Kidney (tissue), 14 donors: Measurements from ENCODE around the gene TMC2. TPM values are rescaled to one million over a fixed set of nuclear protein-coding genes. Genes with fewer than 3 reads are reported as not detected.

Experiments used
- DNase-seq, 5 donors: peaks; one replicate each; pipeline ENCODE4 v3.0.0-alpha.2; 2013 to 2020
- FAIRE-seq: peaks from 2 replicates; lab custom pipeline; 2012; peaks lifted over from hg19 to GRCh38; lab: Jason Lieb, UNC
- H3K27ac ChIP-seq, 2 donors: one replicate each; pipeline ENCODE4 v1.7.0; 2013; ENCODE audit warnings: low read depth in 2 of 2, low read length in 2 of 2, inconsistent platforms in 1 of 2
- H3K27me3 ChIP-seq: one replicate; pipeline ENCODE4 v1.7.1; 2013; ENCODE audit warnings: low read length, inconsistent platforms; ENCODE audit not compliant: control insufficient read depth, insufficient read depth
- H3K36me3 ChIP-seq, 3 donors: one replicate each; pipeline versions ENCODE4 v1.7.0 to v1.7.1; 2013; ENCODE audit warnings: low read length in 3 of 3, control low read depth in 1 of 3, inconsistent platforms in 1 of 3; ENCODE audit not compliant: insufficient read depth in 3 of 3, control insufficient read depth in 2 of 3
- H3K4me1 ChIP-seq, 3 donors: one replicate each; pipeline versions ENCODE4 v1.7.0 to v1.7.1; 2013; ENCODE audit warnings: low read length in 3 of 3, inconsistent platforms in 1 of 3, low read depth in 1 of 3; ENCODE audit not compliant: control insufficient read depth in 2 of 3, insufficient read depth in 2 of 3
- H3K4me3 ChIP-seq, 3 donors: one replicate each; pipeline versions ENCODE4 v1.7.0 to v1.8.1; 2013; ENCODE audit warnings: low read length in 3 of 3, control low read depth in 1 of 3, inconsistent platforms in 1 of 3
- H3K9ac ChIP-seq, 3 donors: one replicate each; pipeline versions ENCODE4 v1.7.0 to v1.7.1; 2013; ENCODE audit warnings: low read length in 3 of 3, control low read depth in 1 of 3, inconsistent platforms in 1 of 3
- H3K9me3 ChIP-seq, 3 donors: one replicate each; pipeline versions ENCODE4 v1.7.0 to v1.7.1; 2013; ENCODE audit warnings: low read length in 3 of 3, control low read depth in 1 of 3, inconsistent platforms in 1 of 3; ENCODE audit not compliant: control insufficient read depth in 2 of 3, insufficient read depth in 1 of 3
- CTCF ChIP-seq: IDR thresholded peaks from 3 replicates; pipeline ENCODE4 v1.5.1; 2012; ENCODE audit warnings: mild to moderate bottlenecking, moderate library complexity, borderline replicate concordance; ENCODE audit not compliant: insufficient read depth; ENCODE audit errors: extremely low read depth
- intact Hi-C: fragments of 100-400 bp; cut with DNase I; formaldehyde crosslinking; loops from one replicate; pipeline ENCODE4 v1.11.1; 2022
- polyA plus RNA-seq: library from polyadenylated mRNA; stranded (reverse); fragments of 350-450 nt; fragmentation: Illumina TruSeq; extraction: RNeasy Lipid Tissue Mini Kit (QIAGEN cat#74804); gene quantifications from one replicate; pipeline ENCODE4 v1.2.3, GENCODE V29; 2014; ENCODE audit warnings: low read depth, low replicate concordance; ENCODE audit not compliant: insufficient read depth
- total RNA-seq: library from RNA; stranded (reverse); fragmentation: NEBNext Ultra II Directional; extraction: Animal tissue kit (Norgen Biotek cat#: 25700); gene quantifications from one replicate; pipeline ENCODE4 v1.2.1, GENCODE V29; 2021
- donor health status: control.
- donor health status: control.
- donor health status: control.
- donor health status: control.
- donor health status: control.
- donor health status: DM: yes; HTN: yes; CAD: no.
- donor health status: Normal renal cell carcinoma (clear cell type).

TMC2 gene
- total and polyA plus RNA-seq, 2 donors from 2014 or later = not detected

- TF ChIP-seq CTCF = no peak
- no peak for FAIRE-seq
- Histone ChIP-seq H3K4me1 (no peaks in the 10 kb centered on the region), H3K27ac (no peak overlapping the region), H3K4me3 (no peak overlapping the region), H3K27me3 (no peaks in the 10 kb centered on the region), H3K9me3 (no peaks in the 10 kb centered on the region), H3K36me3 (no peaks in the 10 kb centered on the region), H3K9ac (no peak overlapping the region)
- no peak for DNase-seq
- intact Hi-C loops = no loop called here
Measured at GRCh38 chr20:2616634-2617033, 80.3 kb downstream of the TMC2 start.

GRCh38 chr20:2617099-2617714 lies 80.8 kb downstream of the TMC2 start:
- no peaks in the 10 kb centered on the region for H3K9me3 ChIP-seq
- no peak for DNase-seq
- no peak for TF ChIP-seq CTCF
- H3K27ac ChIP-seq = no peak overlapping the region
- no peaks in the 10 kb centered on the region for H3K4me1 ChIP-seq
- H3K4me3 ChIP-seq = no peak overlapping the region
- no peak overlapping the region for H3K9ac ChIP-seq
- intact Hi-C loops = no loop called here
- H3K27me3 ChIP-seq = no peaks in the 10 kb centered on the region
- FAIRE-seq = no peak
- no peaks in the 10 kb centered on the region for H3K36me3 ChIP-seq

- no peak for TF ChIP-seq CTCF
- H3K36me3 ChIP-seq = no peaks in the 10 kb centered on the region
- no peaks in the 10 kb centered on the region for H3K4me1 ChIP-seq
- no peak overlapping the region for H3K27ac ChIP-seq
- DNase-seq (no peak), FAIRE-seq (no peak)
- no peak overlapping the region for H3K9ac ChIP-seq
- intact Hi-C loops = no loop called here
- H3K27me3 ChIP-seq = no peaks in the 10 kb centered on the region
- no peak overlapping the region for H3K4me3 ChIP-seq
- no peaks in the 10 kb centered on the region for H3K9me3 ChIP-seq
Measured at GRCh38 chr20:2618815-2619214, 82.4 kb downstream of the TMC2 start.

GRCh38 chr20:2619337-2619736 lies 83.0 kb downstream of the TMC2 start:
- Histone ChIP-seq H3K9me3 (no peaks in the 10 kb centered on the region), H3K9ac (no peak overlapping the region), H3K27ac (no peak overlapping the region), H3K27me3 (no peaks in the 10 kb centered on the region), H3K4me1 (no peaks in the 10 kb centered on the region), H3K4me3 (no peak overlapping the region), H3K36me3 (no peaks in the 10 kb centered on the region)
- no peak for TF ChIP-seq CTCF
- DNase-seq = no peak
- intact Hi-C loops = no loop called here
- FAIRE-seq = no peak
